Measurements from ENCODE around the gene NR2F2. TPM values are rescaled to one million over a fixed set of nuclear protein-coding genes. Genes with fewer than 3 reads are reported as not detected.
A peak's percentile ranks its signal among the peaks of the same experiment; 100 is the strongest.

Gene NR2F2
- polyA plus RNA-seq, 1 donor = 64.7 TPM

DNA sequence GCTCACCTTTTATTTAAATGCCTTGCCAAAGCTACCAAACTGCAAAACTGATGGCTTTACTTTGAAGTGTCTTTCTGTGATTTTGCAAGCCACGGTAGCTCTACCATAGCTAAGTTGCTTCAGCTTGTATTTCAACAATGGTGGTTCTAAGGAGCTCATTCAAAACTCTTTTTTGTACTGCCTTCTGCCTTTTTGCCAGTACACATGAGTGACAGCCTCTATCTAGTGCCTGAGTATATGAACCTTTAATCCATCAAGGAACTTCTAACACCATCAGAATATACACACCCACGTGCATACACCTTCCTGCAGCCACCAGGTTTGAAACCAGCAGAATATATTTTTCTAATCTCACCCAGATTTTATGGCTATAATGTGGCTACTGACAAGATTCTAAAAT, 10.4 kb upstream of the NR2F2 start:
- DNase-seq = no peak

DNA sequence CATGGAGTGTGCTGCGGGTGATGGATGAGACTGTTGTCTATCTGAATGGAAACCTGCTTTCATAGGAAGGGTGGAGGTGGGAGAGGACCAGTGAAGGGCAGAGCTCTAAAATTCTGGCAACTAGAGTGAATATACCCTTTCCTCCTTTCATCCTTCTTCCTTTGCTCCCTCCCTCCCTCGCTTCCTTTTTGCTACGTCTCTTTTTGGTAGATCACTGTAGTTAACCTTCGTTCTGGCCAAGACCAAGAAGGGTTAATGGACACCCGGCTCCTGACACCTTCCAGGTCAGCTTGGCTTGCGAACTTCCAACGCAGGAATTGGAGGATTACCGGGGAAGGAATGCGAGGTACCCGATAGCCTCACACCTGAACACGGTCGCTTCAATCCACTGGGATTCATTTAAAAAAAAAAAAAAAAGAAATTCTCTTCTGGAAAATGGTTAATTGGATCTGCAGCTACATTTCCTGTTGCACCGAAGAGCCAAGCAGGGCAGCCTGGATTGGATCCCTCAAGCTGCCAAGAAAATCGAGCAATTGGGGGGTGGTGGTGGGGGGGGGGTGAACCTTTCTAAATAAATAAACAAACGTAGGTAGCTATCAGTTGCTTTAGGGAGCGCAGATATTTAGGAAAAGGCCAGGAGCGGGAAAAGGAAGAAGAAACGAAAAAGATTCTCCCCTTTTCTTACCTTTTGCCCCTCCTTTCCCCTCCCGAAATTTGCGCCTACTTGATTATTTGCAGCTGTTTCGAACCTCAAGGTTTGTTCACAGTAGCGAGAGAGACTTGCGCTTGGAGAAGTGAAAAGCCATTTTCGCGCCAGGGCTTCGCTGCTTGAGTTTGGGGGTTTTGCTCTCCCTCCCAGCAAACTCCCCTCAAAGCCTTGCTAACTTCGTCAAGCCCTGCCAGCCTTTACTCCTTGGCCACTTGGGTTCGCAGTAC, 9.5 kb upstream of the NR2F2 start:
- DNase-seq = no peak

DNA sequence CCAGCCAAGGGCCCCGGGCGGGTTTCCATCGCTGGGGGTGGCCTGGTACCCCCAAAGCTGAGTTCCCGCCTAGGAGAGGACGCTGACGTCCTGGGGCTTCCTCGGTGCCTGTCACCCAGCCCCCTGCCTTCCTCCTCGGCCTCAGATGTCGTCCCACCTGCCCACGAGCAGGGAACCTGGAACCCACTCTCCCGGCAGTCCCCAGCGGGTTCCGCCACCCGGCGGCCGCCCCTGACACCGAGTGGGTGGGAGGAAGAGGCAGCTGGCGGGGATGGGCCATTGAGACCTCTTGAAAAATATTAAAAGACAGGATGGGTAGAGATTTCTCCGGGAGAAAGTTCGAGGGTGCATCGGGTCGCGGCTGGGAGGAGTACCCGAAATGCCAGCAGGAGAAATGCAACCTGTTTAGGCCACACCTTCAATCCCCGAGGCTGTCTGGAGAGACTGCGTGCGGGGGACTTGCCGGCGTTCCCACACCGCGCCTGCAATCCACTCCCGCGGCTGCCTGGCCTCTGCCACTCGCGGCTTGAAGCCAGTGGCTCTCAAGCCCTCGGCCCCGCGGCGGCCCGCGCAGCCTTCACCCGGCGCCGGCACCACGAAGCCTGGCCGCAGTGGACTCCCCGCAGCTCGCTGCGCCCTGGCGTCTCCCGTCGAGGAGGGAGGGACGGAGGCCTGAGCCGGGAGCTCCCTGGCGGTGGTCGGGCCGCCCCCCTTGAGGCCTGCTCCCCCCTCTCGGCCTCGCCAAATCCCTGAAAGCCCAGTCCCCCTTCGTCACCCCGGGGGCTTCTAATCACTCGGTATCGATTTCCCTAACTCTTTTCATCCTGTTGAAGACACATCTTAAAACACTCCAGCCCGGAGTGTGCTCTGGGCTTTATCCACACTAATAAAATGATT, 8.6 kb upstream of the NR2F2 start:
- DNase-seq = no peak

DNA sequence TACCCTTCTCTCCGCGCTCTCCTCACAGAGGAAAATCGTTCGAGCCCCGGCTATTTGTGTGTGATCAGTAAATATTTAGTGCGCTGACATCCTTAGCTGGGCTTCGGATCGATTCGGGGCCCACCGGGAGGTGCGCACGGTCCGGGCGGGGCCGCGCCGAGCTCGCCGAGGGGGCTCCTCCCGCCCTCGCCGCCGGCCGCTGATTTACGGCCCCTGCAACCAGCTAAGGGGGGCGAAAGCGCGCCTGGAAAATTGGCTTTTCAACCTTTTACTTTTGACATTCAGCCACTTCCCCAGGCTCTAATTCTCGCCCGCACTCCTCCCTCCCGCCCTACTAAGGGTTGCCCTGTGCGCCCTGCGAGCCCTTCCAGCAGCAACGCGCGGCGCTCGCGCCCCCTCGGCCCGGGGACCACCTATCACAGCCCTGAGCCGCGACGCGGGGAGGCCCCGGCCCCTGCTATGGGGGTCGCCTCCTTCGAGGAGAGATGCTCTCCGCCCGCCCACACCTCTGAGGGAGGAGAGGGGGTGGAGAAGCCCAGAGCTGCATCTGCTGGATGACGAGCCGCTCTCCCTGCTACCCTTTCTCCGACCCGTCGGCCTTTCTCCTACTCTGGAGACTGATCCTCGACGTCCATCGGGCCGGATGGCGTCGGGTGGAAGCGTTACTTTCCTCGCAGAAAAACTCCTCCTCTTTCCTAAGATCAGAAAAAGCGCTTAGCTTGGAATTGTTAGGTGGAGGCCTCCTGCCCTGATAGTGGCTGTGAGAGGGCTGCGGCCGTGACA, 7.8 kb upstream of the NR2F2 start:
- DNase-seq = no peak

DNA sequence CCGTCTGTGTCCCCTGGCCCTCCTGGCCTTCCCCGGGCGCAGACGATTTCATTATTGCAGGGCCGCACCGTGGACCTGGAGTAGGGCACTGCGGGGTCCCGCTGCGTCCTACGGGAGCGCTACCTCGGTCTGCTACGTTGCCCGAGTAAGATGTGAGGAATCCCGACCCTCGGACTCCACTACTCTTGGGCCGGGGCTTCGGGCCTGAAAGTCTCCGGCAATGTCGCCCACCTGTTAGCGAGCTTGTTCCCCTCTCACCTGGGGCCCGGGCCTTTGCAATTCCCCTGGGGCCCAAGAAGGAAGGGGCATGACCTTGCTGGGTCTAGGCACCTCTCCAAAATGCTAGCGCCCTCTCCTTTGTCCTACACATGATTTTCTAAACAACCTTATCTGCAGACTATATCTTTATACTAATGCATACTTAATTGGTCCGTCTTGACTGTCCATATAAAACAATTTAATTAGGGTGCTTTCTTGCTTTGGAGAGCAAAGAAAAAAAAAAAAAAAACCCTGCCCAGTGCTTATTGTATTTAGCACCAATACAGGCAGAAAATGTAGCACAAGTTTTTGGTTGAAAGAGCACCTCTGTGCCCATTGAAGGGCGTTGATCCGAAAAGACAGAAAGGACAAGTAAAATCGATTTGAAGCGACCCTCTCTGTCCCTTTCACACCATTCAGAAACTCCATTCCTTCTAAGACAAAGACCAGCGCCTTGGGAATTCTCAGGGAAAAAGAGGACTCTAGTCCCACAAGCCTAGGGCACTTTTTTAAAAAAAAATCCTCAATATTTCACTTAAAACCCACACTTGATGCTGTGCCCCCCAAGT, 7.0 kb upstream of the NR2F2 start:
- DNase-seq = no peak

DNA sequence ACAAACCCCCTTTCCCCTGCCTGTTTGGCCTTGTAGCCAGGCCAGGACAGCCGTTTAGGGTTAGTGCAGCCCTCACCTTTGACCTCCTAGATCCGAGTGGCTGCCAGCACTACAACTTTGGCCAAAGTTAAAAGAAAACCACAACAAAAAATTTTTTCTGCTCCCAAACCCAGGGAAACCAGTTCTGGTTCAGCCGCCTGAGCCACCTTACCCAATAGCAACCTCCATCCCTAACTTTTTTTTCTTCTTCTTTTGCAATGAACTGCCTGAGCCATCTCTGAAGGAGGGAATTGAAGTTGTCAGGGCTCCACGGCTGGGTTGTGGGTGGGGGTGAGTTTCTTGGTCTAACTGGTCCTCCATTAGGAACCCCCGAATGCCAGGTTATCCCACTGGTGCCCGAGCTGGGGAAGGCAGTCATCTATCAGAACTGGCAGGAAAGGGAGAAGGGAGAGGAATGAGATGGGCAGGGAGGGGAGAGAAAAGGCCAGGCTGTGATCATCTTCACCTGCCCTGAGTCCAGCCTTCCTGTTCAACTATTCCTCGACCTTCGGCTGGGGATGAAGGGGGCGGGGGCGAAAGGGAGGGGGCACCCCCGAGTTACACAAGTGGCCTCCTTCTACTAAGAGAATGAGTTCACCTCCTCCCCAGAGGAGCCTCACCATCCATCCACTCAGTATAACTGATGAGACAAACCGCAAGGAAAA, 6.2 kb upstream of the NR2F2 start:
- DNase-seq = no peak

DNA sequence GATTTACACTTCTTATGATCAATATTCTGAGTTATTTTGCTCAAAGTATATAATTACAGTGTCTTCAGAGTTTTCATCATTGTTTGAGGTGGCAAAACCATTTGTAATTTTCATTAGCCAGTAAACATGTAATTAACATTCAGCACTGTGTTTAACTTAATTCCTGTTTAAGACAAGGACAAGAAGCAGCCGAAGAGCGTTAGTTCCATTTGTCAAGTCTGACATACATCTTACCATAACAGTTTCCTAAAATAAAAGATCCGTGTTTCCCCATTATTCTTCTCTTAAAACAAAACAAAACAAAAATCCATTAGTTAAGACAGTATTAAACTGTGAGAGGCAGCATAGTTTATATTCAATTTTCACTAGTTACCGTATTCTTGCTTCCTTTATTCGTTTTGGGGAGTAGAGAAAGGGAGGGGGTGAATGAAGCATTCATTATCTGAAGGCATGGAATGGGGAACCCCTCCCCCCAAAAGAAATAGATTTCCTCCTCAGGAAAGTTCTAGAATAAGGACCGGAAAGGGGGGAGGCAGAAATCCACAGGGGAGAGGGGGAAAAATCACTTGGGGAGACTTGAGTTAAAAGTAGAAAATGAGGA, 5.5 kb upstream of the NR2F2 start:
- DNase-seq = no peak

DNA sequence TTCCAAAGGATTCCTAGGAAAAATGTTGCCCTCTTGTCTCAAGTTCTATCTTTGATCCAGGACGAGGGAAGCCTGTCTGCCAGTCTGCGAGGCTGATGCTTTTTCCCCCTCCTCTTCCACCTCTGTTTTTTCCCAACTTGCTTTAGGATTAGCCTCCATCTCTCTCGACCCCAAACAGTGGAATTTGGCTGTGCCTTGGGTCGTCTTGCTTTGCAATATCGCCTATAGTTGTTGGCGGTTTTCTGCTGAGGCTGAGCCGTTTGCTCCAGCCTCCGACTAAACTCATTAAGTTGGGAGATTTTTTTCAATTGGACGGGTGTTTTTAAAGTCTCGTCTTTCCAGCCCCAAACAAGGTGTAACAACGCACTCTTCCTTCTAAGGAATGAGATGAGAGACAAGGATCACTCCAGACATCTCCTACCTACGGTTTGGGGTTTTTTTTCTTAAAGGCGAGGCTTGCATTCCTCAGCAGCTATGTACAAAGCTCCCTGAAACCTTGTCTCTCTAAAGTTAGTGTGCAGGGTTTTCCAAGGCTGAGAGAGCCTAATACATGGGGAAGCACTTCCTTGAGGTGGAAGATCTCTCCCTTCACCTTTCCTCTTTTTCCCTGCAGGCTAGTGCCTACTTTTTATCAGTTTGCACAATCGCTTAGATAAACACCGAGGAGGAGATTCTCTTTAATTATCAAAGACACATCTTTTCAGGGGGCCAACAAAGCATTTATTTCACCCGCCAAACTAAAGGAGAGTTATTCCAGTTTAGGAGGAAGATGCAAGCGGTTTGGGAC, 4.8 kb upstream of the NR2F2 start:
- no peak for DNase-seq

DNA sequence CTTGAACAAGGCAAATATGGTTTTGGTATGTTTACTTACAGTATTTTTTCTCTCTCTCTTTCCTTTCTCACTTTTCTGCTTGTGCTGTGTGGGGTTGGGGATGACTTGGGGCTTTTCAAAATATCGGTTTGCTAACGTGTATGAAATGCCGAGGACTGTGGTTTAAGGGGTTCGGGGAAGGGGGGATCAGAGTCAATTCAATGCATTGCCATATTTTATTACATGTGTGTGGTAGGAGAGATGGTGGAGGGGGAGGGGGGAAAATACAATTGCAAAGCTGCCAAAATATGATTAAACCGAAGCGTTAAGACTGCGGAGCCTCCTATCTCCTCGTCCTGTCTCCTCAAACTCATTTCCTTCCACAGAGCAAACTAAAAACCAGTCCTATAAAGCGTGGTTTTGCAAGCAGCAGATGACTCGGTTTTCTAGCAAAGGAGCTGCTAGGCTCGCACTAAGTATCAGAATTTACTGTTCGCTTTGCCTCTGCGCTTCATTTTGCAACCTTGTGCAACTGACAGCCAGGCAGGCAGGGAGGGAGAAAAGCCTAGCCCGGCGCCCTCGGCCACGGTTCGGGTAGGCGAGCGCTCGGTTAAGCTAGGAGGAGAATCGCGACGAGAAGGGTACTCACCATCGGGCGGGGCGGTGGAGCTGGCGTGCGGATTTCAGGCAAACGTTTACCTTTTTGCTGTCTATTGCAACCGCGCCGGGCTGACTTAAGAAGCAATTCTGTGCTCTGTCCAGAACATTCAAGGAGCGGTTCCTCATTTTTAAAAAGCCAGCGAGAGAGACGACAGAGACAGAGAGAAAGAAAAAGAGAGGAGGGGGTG, 4.0 kb upstream of the NR2F2 start:
- peak; percentile 61 for DNase-seq

DNA sequence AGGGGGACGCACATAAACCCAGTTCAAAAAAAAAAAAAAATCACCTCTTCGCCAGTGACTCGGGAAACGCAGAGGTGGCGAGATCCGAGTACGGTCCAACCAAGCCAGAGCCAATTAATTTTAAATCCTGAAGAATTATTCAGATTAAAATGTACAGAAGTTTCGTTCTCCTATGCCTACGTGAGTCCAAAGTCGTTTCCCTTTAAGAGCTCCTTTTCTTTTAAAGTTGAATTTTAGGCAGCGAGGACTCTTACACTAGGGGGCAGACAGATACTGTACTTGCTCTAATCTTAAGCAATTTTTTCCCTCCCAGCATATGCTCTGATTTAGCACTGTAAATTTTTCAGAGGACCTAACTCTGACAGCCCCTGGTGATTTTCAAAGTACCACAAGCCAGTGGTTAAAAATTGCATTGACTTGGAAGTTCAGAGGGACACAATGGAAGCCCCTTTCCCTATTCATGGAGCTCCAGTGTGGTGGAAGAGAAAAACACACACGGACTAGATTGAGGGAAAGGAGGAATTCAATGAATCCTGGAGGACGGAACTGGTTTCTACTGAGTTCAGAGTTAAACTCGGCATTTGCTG, 3.3 kb upstream of the NR2F2 start:
- peak; percentile 82 for DNase-seq

DNA sequence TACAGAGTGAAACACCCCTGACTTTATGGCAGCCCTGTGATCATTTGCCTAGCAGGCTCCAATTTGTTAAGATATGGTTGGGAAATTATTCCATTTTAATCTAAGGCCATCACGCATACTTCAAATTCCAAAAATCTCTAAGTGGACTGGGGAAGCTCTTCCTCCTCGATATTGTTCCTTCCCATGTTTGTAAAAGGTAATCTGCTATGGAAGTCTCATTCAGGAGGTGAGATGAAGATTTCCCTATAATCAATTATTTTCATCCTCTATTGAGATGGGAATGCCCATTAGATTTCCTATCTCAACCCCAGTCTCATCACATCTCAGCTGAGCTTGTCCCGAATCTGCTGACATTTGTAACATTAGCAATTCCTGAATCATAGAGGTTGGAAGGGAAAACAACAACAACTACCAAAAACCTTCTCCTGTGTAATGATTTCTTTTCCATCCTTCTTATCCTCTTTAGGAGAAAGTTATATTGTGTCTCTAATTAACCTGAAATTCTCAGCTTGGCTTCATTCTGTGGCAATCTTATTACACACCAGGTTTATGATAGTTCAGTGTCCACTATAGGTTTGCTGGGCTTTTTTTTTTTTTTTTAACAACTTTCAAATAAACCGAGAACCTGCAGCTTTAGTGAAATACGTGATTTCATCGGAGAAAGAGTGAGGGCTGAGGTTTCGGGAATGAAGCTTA, 2.2 kb upstream of the NR2F2 start:
- no peak for DNase-seq

DNA sequence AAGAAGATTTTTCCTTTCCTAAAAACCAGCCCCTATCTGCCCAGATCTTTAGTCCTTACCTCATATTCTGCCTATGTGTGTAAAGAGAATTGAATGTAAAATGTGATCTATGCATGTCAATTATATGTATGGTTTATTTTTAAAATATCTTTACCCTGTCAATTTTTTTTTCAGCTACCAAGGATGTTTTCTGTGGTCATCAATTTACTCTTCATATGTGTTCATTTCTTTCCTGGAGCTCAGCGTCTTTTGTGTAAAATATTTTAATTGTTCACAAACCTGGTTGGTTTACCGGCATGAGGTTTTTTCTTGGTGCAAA, 1.7 kb upstream of the NR2F2 start:
- DNase-seq = no peak

DNA sequence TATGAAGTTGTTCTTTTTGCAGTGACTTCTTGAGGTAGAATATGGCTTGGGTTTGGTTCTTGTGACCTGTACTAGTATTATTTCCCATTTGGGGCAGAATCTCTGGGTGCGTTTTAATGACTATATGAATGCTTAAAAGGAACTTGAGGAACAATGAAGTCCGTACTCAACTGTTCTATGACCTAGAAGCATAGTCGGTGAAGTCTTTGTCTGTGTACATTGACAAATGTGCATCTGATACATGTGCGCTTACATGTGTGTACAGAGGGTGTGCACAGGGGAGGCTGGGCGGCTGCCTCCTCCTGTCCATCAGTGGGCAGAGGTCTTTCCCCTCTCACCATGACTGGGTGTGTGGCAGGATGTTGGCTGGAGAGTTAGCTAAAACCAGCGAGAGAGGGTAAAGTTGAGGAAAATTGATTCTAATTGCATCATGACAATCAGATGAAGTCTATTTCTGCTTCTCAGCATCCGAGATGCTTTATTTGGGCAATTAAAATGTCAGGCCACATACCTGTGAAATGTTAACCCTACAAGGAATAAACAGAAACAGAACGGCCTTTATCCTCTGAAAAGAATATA, 1.0 kb upstream of the NR2F2 start:
- DNase-seq = no peak

DNA sequence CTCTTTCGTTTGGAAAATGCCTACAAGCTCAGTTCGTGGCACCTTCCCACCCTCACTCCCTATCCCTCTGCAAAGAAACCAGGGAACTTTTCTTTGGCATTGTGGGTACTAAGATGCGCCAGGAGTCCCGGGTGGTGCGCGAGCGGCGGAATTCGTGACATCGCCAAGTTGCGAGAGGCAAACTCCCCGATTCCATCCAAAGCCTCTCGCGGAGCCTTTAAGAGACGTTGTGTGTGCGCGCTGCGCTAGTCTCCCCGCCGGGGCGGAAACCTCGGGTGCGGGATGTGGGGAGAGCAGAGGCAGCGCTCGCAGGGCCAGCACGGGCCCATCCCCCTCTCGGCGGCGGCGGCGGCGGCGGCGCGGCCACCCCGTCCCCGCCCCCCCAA, 443 bp upstream of the NR2F2 start:
- no peak for DNase-seq

DNA sequence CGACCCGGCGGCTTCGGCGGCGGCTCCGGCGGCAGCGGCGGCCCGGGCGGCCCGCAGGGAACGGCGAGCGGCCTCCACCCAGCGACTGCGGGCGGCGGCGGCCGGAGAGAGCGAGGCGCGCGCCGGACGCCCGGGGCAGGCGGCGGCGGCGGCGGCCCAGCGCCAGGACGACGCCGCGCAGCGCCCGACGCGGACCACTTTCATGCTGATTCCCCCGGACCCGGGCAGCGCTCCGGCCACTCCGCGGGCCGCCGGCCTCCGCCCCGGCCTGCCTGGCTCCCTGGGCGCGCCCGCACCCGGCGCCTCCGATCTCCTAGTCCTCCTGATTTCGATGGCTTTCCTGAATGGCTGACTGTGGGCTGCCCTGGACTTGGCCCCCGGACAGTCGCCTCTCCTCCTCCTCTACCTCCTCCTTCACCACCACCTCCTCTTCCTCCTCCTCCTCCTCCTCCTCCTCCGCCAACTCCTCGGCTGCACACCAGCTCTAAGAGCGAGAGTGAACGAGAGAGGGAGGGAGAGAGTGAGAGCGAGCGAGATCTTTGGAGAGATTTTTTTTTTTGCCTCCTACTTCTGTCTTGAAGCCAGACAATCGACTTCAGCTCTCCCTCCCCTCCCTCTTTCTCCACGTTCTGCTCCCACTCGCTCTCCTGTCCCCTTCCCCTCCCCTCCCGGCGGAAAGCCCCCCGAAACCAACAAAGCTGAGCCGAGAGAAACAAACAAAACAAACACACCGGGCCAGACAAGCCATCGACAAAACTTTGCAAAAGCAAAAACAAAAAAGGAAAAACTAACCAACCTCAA, 844 bp downstream of the NR2F2 start:
- no peak for DNase-seq

DNA sequence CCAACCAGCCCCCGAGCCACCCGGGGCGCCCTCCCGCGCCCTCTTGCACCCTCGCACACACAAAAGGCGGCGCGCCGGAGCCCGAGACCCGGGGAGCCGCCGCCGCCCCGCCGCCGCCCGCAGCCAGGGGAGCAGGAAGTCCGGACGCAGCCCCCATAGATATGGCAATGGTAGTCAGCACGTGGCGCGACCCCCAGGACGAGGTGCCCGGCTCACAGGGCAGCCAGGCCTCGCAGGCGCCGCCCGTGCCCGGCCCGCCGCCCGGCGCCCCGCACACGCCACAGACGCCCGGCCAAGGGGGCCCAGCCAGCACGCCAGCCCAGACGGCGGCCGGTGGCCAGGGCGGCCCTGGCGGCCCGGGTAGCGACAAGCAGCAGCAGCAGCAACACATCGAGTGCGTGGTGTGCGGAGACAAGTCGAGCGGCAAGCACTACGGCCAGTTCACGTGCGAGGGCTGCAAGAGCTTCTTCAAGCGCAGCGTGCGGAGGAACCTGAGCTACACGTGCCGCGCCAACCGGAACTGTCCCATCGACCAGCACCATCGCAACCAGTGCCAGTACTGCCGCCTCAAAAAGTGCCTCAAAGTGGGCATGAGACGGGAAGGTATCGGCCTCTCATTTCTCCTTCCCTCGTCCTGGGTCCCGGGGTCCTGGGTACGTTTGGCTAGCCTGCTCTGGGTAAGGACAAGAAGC, 1.6 kb downstream of the NR2F2 start:
- DNase-seq = no peak
